ENCODE results near the gene GGT6. TPM values are rescaled to one million over a fixed set of nuclear protein-coding genes. Genes with fewer than 3 reads are reported as not detected.

The GGT6 gene
- polyA plus RNA-seq, 1 experiment: not detected

GRCh38 chr17:4533523-4534504 is 26.6 kb downstream of the GGT6 start:
- POLR2A ChIA-PET: no interaction called here

GRCh38 chr17:4532860-4533522 is 27.4 kb downstream of the GGT6 start:
- H3K27me3 ChIP-seq (ENCODE audit: control insufficient read depth, insufficient read depth, low read length): 0 out of 2 replicates have a peak, but pooled peaks cover 2% of the 10 kb centered on the region
- ChIA-PET POLR2A (no interaction called here), CTCF (no interaction called here)
- DNase-seq (ENCODE audit: low read depth): no peak
- peaks cover 2% of the 10 kb centered on the region; the same call in 1 of the 2 replicates for H3K36me3 ChIP-seq (ENCODE audit: control insufficient read depth, insufficient read depth, low read length)
- H3K4me3 ChIP-seq (ENCODE audit: low read depth, low read length): no peak overlapping the region
- TF ChIP-seq, protein P1, sequence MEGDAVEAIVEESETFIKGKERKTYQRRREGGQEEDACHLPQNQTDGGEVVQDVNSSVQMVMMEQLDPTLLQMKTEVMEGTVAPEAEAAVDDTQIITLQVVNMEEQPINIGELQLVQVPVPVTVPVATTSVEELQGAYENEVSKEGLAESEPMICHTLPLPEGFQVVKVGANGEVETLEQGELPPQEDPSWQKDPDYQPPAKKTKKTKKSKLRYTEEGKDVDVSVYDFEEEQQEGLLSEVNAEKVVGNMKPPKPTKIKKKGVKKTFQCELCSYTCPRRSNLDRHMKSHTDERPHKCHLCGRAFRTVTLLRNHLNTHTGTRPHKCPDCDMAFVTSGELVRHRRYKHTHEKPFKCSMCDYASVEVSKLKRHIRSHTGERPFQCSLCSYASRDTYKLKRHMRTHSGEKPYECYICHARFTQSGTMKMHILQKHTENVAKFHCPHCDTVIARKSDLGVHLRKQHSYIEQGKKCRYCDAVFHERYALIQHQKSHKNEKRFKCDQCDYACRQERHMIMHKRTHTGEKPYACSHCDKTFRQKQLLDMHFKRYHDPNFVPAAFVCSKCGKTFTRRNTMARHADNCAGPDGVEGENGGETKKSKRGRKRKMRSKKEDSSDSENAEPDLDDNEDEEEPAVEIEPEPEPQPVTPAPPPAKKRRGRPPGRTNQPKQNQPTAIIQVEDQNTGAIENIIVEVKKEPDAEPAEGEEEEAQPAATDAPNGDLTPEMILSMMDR (IDR thresholded peaks at IDR 0.05; ENCODE audit: insufficient read depth, low read depth, low read length): no peak

More at GRCh38 chr17:4533523-4534504, 26.6 kb downstream of the GGT6 start:
- TF ChIP-seq, protein P1 (IDR thresholded peaks at IDR 0.05; ENCODE audit: insufficient read depth, low read depth, low read length): no peak
- Histone ChIP-seq H3K4me3 (ENCODE audit: low read depth, low read length) (no peak overlapping the region), H3K27me3 (ENCODE audit: control insufficient read depth, insufficient read depth, low read length) (0 out of 2 replicates have a peak, but pooled peaks cover 2% of the 10 kb centered on the region), H3K36me3 (ENCODE audit: control insufficient read depth, insufficient read depth, low read length) (peaks cover 6% of the 10 kb centered on the region)
- no peak for DNase-seq (ENCODE audit: low read depth)
- CTCF ChIA-PET: interaction anchor here (1.0 to 1.3 kb wide), 2 partner anchors 9 to 33 kb away, joined by 3 to 4 read pairs; no protein-coding TSS in a partner anchor

GRCh38 chr17:4531988-4532736 is 28.2 kb downstream of the GGT6 start:
- Histone ChIP-seq H3K27me3 (ENCODE audit: control insufficient read depth, insufficient read depth, low read length) (peaks cover 3% of the 10 kb centered on the region; the same call in 1 of the 2 replicates), H3K4me3 (ENCODE audit: low read depth, low read length) (no peak overlapping the region), H3K36me3 (ENCODE audit: control insufficient read depth, insufficient read depth, low read length) (no peaks in the 10 kb centered on the region)
- TF ChIP-seq, protein P1 (IDR thresholded peaks at IDR 0.05; ENCODE audit: insufficient read depth, low read depth, low read length): no peak
- no peak for DNase-seq (ENCODE audit: low read depth)
- ChIA-PET POLR2A (no interaction called here), CTCF (no interaction called here)

- no peak for DNase-seq (ENCODE audit: low read depth)
- TF ChIP-seq, protein P1 (IDR thresholded peaks at IDR 0.05; ENCODE audit: insufficient read depth, low read depth, low read length): no peak
- ChIA-PET CTCF (no interaction called here), POLR2A (no interaction called here)
- H3K27me3 ChIP-seq (ENCODE audit: control insufficient read depth, insufficient read depth, low read length): peaks cover 7% of the 10 kb centered on the region
- H3K4me3 ChIP-seq (ENCODE audit: low read depth, low read length): no peak overlapping the region
- no peaks in the 10 kb centered on the region for H3K36me3 ChIP-seq (ENCODE audit: control insufficient read depth, insufficient read depth, low read length)
These were observed 29.3 kb downstream of the GGT6 start for GRCh38 chr17:4530799-4531730.
